C4-2B (cell line): Measurements from ENCODE around the gene HLCS.

ENCODE experiments used
- ZFX ChIP-seq: fragments of 450-650 bp; IDR thresholded peaks from 2 replicates; pipeline ENCODE4 v1.6.1; 2017
- TF ChIP-seq, protein P1 (sequence below): fragments of 450-650 bp; conservative IDR thresholded peaks from 2 replicates; pipeline ENCODE4 v1.5.1; 2017; ENCODE audit warnings: mild to moderate bottlenecking

DNA sequence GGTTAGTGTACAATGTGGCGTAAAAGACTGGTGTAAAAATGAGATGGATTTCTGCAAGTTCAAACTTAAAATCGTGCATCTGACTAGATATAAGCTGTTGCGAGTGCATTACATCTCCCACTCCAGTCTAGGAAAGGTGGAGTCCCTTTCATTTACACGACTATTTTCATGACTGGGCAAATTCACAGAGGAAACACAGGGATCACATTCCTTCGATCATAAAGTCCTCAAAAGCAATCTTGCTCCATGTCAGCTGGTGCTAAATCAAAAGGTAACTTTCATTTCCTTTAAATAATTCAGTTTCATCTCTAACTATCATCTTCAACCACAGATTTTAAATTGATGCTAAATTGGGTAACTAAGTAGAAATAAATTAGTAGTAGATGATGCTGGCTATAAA, 100.0 kb downstream of the HLCS start:
- TF ChIP-seq, protein P1, sequence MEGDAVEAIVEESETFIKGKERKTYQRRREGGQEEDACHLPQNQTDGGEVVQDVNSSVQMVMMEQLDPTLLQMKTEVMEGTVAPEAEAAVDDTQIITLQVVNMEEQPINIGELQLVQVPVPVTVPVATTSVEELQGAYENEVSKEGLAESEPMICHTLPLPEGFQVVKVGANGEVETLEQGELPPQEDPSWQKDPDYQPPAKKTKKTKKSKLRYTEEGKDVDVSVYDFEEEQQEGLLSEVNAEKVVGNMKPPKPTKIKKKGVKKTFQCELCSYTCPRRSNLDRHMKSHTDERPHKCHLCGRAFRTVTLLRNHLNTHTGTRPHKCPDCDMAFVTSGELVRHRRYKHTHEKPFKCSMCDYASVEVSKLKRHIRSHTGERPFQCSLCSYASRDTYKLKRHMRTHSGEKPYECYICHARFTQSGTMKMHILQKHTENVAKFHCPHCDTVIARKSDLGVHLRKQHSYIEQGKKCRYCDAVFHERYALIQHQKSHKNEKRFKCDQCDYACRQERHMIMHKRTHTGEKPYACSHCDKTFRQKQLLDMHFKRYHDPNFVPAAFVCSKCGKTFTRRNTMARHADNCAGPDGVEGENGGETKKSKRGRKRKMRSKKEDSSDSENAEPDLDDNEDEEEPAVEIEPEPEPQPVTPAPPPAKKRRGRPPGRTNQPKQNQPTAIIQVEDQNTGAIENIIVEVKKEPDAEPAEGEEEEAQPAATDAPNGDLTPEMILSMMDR = no peak
- TF ChIP-seq ZFX = no peak
